Measurements from ENCODE around the gene RREB1. TPM values are rescaled to one million over a fixed set of nuclear protein-coding genes. Genes with fewer than 3 reads are reported as not detected.
A peak's percentile ranks its signal among the peaks of the same experiment; 100 is the strongest.

Gene RREB1
- total and polyA plus RNA-seq, 2 of the 4 experiments (the other 2 are of a cell fraction), result 8.4 to 14.5 TPM

GRCh38 chr6:7111095-7111690 is 3.4 kb downstream of the RREB1 start:
- no peak for DNase-seq
- no TSS peak for BruUV-seq (replicated peaks)
- in situ Hi-C loops (cut with MboI; ENCODE audit: low sequenced_read_pairs) (no loop called here), dilution Hi-C loops (cut with HindIII; ENCODE audit: low sequenced_read_pairs, unreplicated experiment) (no loop called here), intact Hi-C loops (cut with micrococcal nuclease) (no loop called here)
- H3K56ac ChIP-seq (ENCODE audit: extremely low read depth, insufficient read depth, low read length), result no peak overlapping the region
- no peak overlapping the region for H2BK20ac ChIP-seq (ENCODE audit: low read depth, low read length)
- H3K4ac ChIP-seq (ENCODE audit: low read depth, low read length), result no peak overlapping the region
- TF ChIP-seq RAD21 (IDR thresholded peaks at IDR 0.05; ENCODE audit: low read length) (no peak), CEBPB (IDR thresholded peaks at IDR 0.05; ENCODE audit: low read depth, low read length) (no peak), BHLHE40 (IDR thresholded peaks at IDR 0.05; ENCODE audit: low read depth, low read length) (no peak), MAZ (IDR thresholded peaks at IDR 0.05; ENCODE audit: borderline replicate concordance, low read depth, low read length) (no peak)
- H4K20me1 ChIP-seq (ENCODE audit: insufficient read depth, low read length), result peaks cover 67% of the 10 kb centered on the region
- H3K27ac ChIP-seq (ENCODE audit: insufficient read depth, low read length), result no peak overlapping the region
- no peaks in the 10 kb centered on the region for H3K27me3 ChIP-seq (ENCODE audit: control insufficient read depth, insufficient read depth, low read length)
- H3K4me3 ChIP-seq (ENCODE audit: insufficient read depth, low read depth, low read length), result no peak overlapping the region
- no peak overlapping the region for H3K4me2 ChIP-seq (ENCODE audit: low read depth, low read length)
- H3K79me1 ChIP-seq (ENCODE audit: low read depth in 1 of 2, low read length in 2 of 2), result peaks cover 14 to 47% of the 10 kb centered on the region in 2 experiments
- ATAC-seq (ENCODE audit: low read depth), result no peak
- H2AFZ ChIP-seq (replicated peaks; ENCODE audit: low read length, poor library complexity), result no peak overlapping the region
- H4K5ac ChIP-seq (ENCODE audit: low read depth, low read length), result no peak overlapping the region
- H3K14ac ChIP-seq (replicated peaks; ENCODE audit: low read depth, low read length), result no peak overlapping the region
- no peak overlapping the region for H4K91ac ChIP-seq (ENCODE audit: insufficient read depth, low read depth, low read length)
- no peaks in the 10 kb centered on the region for H3K36me3 ChIP-seq (ENCODE audit: control insufficient read depth, insufficient read depth, low read length)
- no peak overlapping the region for H3K18ac ChIP-seq (ENCODE audit: low read depth, low read length)
- no peak overlapping the region for H2BK15ac ChIP-seq (ENCODE audit: low read depth, low read length)
- H3K9me3 ChIP-seq (ENCODE audit: control insufficient read depth, insufficient read depth, low read length), result no peaks in the 10 kb centered on the region
- no peak overlapping the region for H4K8ac ChIP-seq (ENCODE audit: low read depth in 2 of 2, low read length in 2 of 2)
- H3K23ac ChIP-seq (ENCODE audit: low read depth, low read length), result peak overlapping the region; percentile 22; the same call in 1 of the 2 replicates
- no peak overlapping the region for H2AK5ac ChIP-seq (ENCODE audit: low read depth, low read length)
- ChIA-PET POLR2A (ENCODE audit: unreplicated experiment) (interaction anchor here (0.7 kb wide), 1 partner anchor 134 kb away, joined by 3 read pairs; no protein-coding TSS in a partner anchor), CTCF (interaction anchor here (0.8 kb wide), 1 partner anchor 64 kb away, joined by 3 read pairs; no protein-coding TSS in a partner anchor)
- H2BK120ac ChIP-seq (ENCODE audit: low read depth, low read length), result no peak overlapping the region
- WGBS, 2 experiments (ENCODE audit: extremely low coverage in 2 of 2, insufficient read length in 1 of 2), result no CpG with 5 or more reads among the region's 4 CpGs
- H3K4me1 ChIP-seq (ENCODE audit: control insufficient read depth, insufficient read depth, low read length), result peaks cover 12% of the 10 kb centered on the region
- H3K9ac ChIP-seq (ENCODE audit: low read depth, low read length), result no peak overlapping the region
- H2BK5ac ChIP-seq (ENCODE audit: low read depth, low read length, poor library complexity, severe bottlenecking), result no peak overlapping the region
- peaks cover 23% of the 10 kb centered on the region for H3K9me1 ChIP-seq (ENCODE audit: insufficient read depth, low read length)
- no peak overlapping the region for H2AK9ac ChIP-seq (replicated peaks; ENCODE audit: low read depth, low read length, poor library complexity)
